Stomach (tissue), 4 donors: ENCODE data around the gene SH3PXD2A.

Source experiments
- CTCF ChIP-seq, 7 experiments: fragments of 450-650 bp in 4 of 7; fragments of 200-600 bp in 3 of 7; sonication (generic) in 3 of 7; IDR thresholded peaks; one replicate each; pipeline ENCODE4 v1.5.1; 2016 to 2019; ENCODE audit warnings: antibody characterized with exemption in 7 of 7, control low read depth in 2 of 7, mild to moderate bottlenecking in 1 of 7
- POLR2A ChIP-seq, 4 donors: fragments of 450-650 bp; IDR thresholded peaks; one replicate each; pipeline ENCODE4 v1.6.1; 2016; ENCODE audit warnings: antibody characterized with exemption in 4 of 4, control low read depth in 2 of 4, mild to moderate bottlenecking in 1 of 4, moderate library complexity in 1 of 4
- POLR2AphosphoS5 ChIP-seq, 3 donors: sonication (generic); formaldehyde crosslinking; IDR thresholded peaks; one replicate each; pipeline ENCODE4 v1.6.1; 2016; ENCODE audit warnings: antibody characterized with exemption in 3 of 3

- no peak for TF ChIP-seq POLR2A (IDR thresholded peaks at IDR 0.05)
- TF ChIP-seq POLR2AphosphoS5 (IDR thresholded peaks at IDR 0.05) = no peak
- TF ChIP-seq CTCF (IDR thresholded peaks at IDR 0.05) = no peak
Measured at GRCh38 chr10:103736763-103737162, 118.6 kb downstream of the SH3PXD2A start.
